H9 (cell line): ENCODE results near the gene F7. TPM values are rescaled to one million over a fixed set of nuclear protein-coding genes. Genes with fewer than 3 reads are reported as not detected.
A peak's percentile ranks its signal among the peaks of the same experiment; 100 is the strongest.

Source experiments
- DNase-seq: peaks from one replicate; pipeline ENCODE4 v3.0.0-alpha.2; 2017
- H2AFZ ChIP-seq: one replicate; pipeline ENCODE4 v1.6.1; 2013; ENCODE audit warnings: mild to moderate bottlenecking, low read length, control low read depth, moderate library complexity
- H2AK5ac ChIP-seq: 2 replicates; pipeline ENCODE4 v1.6.1; 2013; ENCODE audit warnings: low read length, control low read depth, mixed read lengths; ENCODE audit not compliant: insufficient read length
- H2BK120ac ChIP-seq: one replicate; pipeline ENCODE4 v1.6.1; 2013; ENCODE audit warnings: low read depth, mild to moderate bottlenecking, low read length, control low read depth, inconsistent platforms; ENCODE audit not compliant: poor library complexity, severe bottlenecking
- H2BK12ac ChIP-seq: 2 replicates; pipeline ENCODE4 v1.6.1; 2013; ENCODE audit warnings: low read length, control low read depth, mixed read lengths, low read depth; ENCODE audit not compliant: insufficient read length
- H2BK15ac ChIP-seq: 2 replicates; pipeline ENCODE4 v1.6.1; 2013; ENCODE audit warnings: low read depth, low read length, control low read depth
- H2BK20ac ChIP-seq: one replicate; pipeline ENCODE4 v1.6.1; 2013; ENCODE audit warnings: low read depth, mild to moderate bottlenecking, low read length, control low read depth, inconsistent platforms; ENCODE audit not compliant: poor library complexity, severe bottlenecking
- H2BK5ac ChIP-seq: 2 replicates; pipeline ENCODE4 v1.6.1; 2013; ENCODE audit warnings: low read length, control low read depth, mixed read lengths; ENCODE audit not compliant: insufficient read length
- H3K14ac ChIP-seq: 2 replicates; pipeline ENCODE4 v1.6.1; 2013; ENCODE audit warnings: low read length, control low read depth; ENCODE audit not compliant: insufficient read depth
- H3K18ac ChIP-seq: 2 replicates; pipeline ENCODE4 v1.6.1; 2013; ENCODE audit warnings: low read depth, mild to moderate bottlenecking, mixed read lengths, low read length, control low read depth; ENCODE audit not compliant: insufficient read length
- H3K23ac ChIP-seq: 2 replicates; pipeline ENCODE4 v1.6.1; 2013; ENCODE audit warnings: low read length, control low read depth, mixed read lengths, low read depth; ENCODE audit not compliant: insufficient read length
- H3K23me2 ChIP-seq: 2 replicates; pipeline ENCODE4 v1.6.1; 2013; ENCODE audit warnings: low read depth, mild to moderate bottlenecking, mixed read lengths, low read length, control low read depth; ENCODE audit not compliant: insufficient read length, poor library complexity, severe bottlenecking
- H3K27ac ChIP-seq: 2 replicates; pipeline ENCODE4 v1.5.1; 2013; ENCODE audit warnings: low read length, control low read depth, mixed read lengths, low read depth; ENCODE audit not compliant: insufficient read length
- H3K27me3 ChIP-seq: 2 replicates; pipeline ENCODE4 v1.6.1; 2013; ENCODE audit warnings: low read length, control low read depth, inconsistent platforms; ENCODE audit not compliant: insufficient read depth
- H3K4ac ChIP-seq: 2 replicates; pipeline ENCODE4 v1.6.1; 2013; ENCODE audit warnings: low read depth, mild to moderate bottlenecking, control low read depth, inconsistent platforms, low read length, moderate library complexity
- H3K4me1 ChIP-seq: 2 replicates; pipeline ENCODE4 v1.6.1; 2013; ENCODE audit warnings: low read length, control low read depth, inconsistent platforms; ENCODE audit not compliant: insufficient read depth
- H3K4me2 ChIP-seq: 2 replicates; pipeline ENCODE4 v1.6.1; 2013; ENCODE audit warnings: low read length, control low read depth, mixed read lengths; ENCODE audit not compliant: insufficient read length, insufficient read depth
- H3K56ac ChIP-seq: 2 replicates; pipeline ENCODE4 v1.6.1; 2013; ENCODE audit warnings: low read depth, mild to moderate bottlenecking, mixed read lengths, low read length, control low read depth; ENCODE audit not compliant: insufficient read length
- H3K79me1 ChIP-seq: 2 replicates; pipeline ENCODE4 v1.6.1; 2013; ENCODE audit warnings: low read depth, mild to moderate bottlenecking, moderate library complexity, low read length, control low read depth, inconsistent platforms; ENCODE audit not compliant: insufficient read depth, poor library complexity, severe bottlenecking
- H3K79me2 ChIP-seq: 2 replicates; pipeline ENCODE4 v1.6.1; 2013; ENCODE audit warnings: low read length, control low read depth, inconsistent platforms; ENCODE audit not compliant: insufficient read depth
- H3K9ac ChIP-seq: 2 replicates; pipeline ENCODE4 v1.6.1; 2013; ENCODE audit warnings: low read length, control low read depth, mixed read lengths; ENCODE audit not compliant: insufficient read length; ENCODE audit errors: extremely low read depth
- H3K9me3 ChIP-seq: one replicate; pipeline ENCODE4 v1.6.1; 2013; ENCODE audit warnings: low read depth, low read length, inconsistent platforms; ENCODE audit not compliant: control insufficient read depth
- H3T11ph ChIP-seq: one replicate; pipeline ENCODE4 v1.6.1; 2013; ENCODE audit warnings: mild to moderate bottlenecking, low read length, control low read depth, inconsistent platforms
- H4K20me1 ChIP-seq: one replicate; pipeline ENCODE4 v1.6.1; 2013; ENCODE audit not compliant: control insufficient read depth, insufficient read length, insufficient read depth
- H4K5ac ChIP-seq: 2 replicates; pipeline ENCODE4 v1.6.1; 2013; ENCODE audit warnings: low read depth, mild to moderate bottlenecking, mixed read lengths, low read length, control low read depth; ENCODE audit not compliant: insufficient read length
- H4K8ac ChIP-seq: replicated peaks from 2 replicates; pipeline ENCODE4 v1.6.1; 2013; ENCODE audit warnings: low read length, control low read depth, mixed read lengths, low read depth; ENCODE audit not compliant: insufficient read length
- H4K91ac ChIP-seq: 2 replicates; pipeline ENCODE4 v1.6.1; 2013; ENCODE audit warnings: low read depth, mild to moderate bottlenecking, moderate library complexity, mixed read lengths, low read length, control low read depth; ENCODE audit not compliant: insufficient read length
- H3K27ac Mint-ChIP-seq, 3 experiments: 2 replicates in 2 of 3; 3 replicates in 1 of 3; pipeline ENCODE4 v1.8.0; 2020 to 2021; ENCODE audit warnings: mixed read lengths in 3 of 3, mild to moderate bottlenecking in 1 of 3, moderate library complexity in 1 of 3
- H3K27me3 Mint-ChIP-seq: 2 replicates; pipeline ENCODE4 v1.8.0; 2021; ENCODE audit warnings: low read depth, mild to moderate bottlenecking, moderate library complexity, mixed read lengths
- H3K36me3 Mint-ChIP-seq, 3 experiments: 2 replicates in 2 of 3; 3 replicates in 1 of 3; pipeline ENCODE4 v1.8.0; 2020 to 2021; ENCODE audit warnings: low read depth in 3 of 3, mixed read lengths in 3 of 3; ENCODE audit not compliant: insufficient read depth in 1 of 3
- H3K4me1 Mint-ChIP-seq, 2 experiments: 2 replicates each; pipeline ENCODE4 v1.8.0; 2020; ENCODE audit warnings: mixed read lengths in 2 of 2
- H3K4me3 Mint-ChIP-seq, 2 experiments: 2 replicates in 1 of 2; 3 replicates in 1 of 2; pipeline ENCODE4 v1.8.0; 2020 to 2021; ENCODE audit warnings: mild to moderate bottlenecking in 2 of 2, mixed read lengths in 2 of 2, moderate library complexity in 1 of 2
- H3K9me3 Mint-ChIP-seq, 2 experiments: 2 replicates in 1 of 2; 3 replicates in 1 of 2; pipeline ENCODE4 v1.8.0; 2020; ENCODE audit warnings: mild to moderate bottlenecking in 2 of 2, mixed read lengths in 2 of 2, moderate library complexity in 1 of 2
- WGBS: extraction: QIAGEN DNeasy Blood & Tissue Kit; methylation state at CpG from one replicate; pipeline ENCODE4 v1.1.7; 2013; ENCODE audit warnings: missing lambda C conversion rate, low lambda C conversion rate, mixed read lengths; ENCODE audit not compliant: insufficient read length; ENCODE audit errors: extremely low coverage; 5-methylcytosine and 5-hydroxymethylcytosine counted together
- total RNA-seq: library from RNA; stranded (reverse); gene quantifications from 2 replicates; pipeline ENCODE4 v1.2.1, GENCODE V29; 2021
- TF ChIP-seq, protein P1 (sequence below): fragments of 200-600 bp; sonication (generic); conservative IDR thresholded peaks from 3 replicates; pipeline ENCODE4 v1.8.0; 2021; ENCODE audit warnings: antibody characterized with exemption, mild to moderate bottlenecking

The F7 gene
- total RNA-seq, 1 experiment from 2014 or later, result 0.81 TPM

- Histone ChIP-seq H3K27me3 (no peaks in the 10 kb centered on the region; the same call in 1 of the 2 replicates), H3K79me2 (no peaks in the 10 kb centered on the region), H3K14ac (0 out of 2 replicates have a peak overlapping the region, but pooled peaks have one; percentile 13), H3K9ac (no peak overlapping the region), H2BK15ac (no peak overlapping the region), H4K5ac (no peak overlapping the region), H4K8ac (no peak overlapping the region), H3K4me2 (peak overlapping the region; percentile 45), H2BK5ac (no peak overlapping the region), H3K4ac (no peak overlapping the region), H3K23ac (no peak overlapping the region), H3K27ac (no peak overlapping the region), H3K56ac (no peak overlapping the region), H3K4me1 (no peaks in the 10 kb centered on the region), H2AK5ac (no peak overlapping the region), H3K9me3 (no peaks in the 10 kb centered on the region), H4K91ac (no peak overlapping the region), H3K18ac (no peak overlapping the region), H2BK20ac (no peak overlapping the region), H2AFZ (no peak overlapping the region), H3K23me2 (peaks cover 12% of the 10 kb centered on the region), H2BK120ac (no peak overlapping the region), H3T11ph (no peak overlapping the region), H4K20me1 (no peaks in the 10 kb centered on the region), H2BK12ac (no peak overlapping the region), H3K79me1 (no peaks in the 10 kb centered on the region)
- DNase-seq, result no peak
- TF ChIP-seq, protein P1, sequence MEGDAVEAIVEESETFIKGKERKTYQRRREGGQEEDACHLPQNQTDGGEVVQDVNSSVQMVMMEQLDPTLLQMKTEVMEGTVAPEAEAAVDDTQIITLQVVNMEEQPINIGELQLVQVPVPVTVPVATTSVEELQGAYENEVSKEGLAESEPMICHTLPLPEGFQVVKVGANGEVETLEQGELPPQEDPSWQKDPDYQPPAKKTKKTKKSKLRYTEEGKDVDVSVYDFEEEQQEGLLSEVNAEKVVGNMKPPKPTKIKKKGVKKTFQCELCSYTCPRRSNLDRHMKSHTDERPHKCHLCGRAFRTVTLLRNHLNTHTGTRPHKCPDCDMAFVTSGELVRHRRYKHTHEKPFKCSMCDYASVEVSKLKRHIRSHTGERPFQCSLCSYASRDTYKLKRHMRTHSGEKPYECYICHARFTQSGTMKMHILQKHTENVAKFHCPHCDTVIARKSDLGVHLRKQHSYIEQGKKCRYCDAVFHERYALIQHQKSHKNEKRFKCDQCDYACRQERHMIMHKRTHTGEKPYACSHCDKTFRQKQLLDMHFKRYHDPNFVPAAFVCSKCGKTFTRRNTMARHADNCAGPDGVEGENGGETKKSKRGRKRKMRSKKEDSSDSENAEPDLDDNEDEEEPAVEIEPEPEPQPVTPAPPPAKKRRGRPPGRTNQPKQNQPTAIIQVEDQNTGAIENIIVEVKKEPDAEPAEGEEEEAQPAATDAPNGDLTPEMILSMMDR, result no peak
- peaks cover 30 to 32% of the 10 kb centered on the region in 2 experiments for H3K4me1 Mint-ChIP-seq
- no CpG with 5 or more reads among the region's 2 CpGs for WGBS
- H3K27ac Mint-ChIP-seq, result peak overlapping the region in 1 of 3 experiments; percentile 17; a peak in 2 of 7 replicates
- H3K27me3 Mint-ChIP-seq, result peaks cover 37% of the 10 kb centered on the region
- peaks cover 0 to 4% (median 0%) of the 10 kb centered on the region in 3 experiments; a peak in 3 of 7 replicates for H3K36me3 Mint-ChIP-seq
- H3K4me3 Mint-ChIP-seq, result peak overlapping the region; percentile 65 to 78
- peaks cover 0 to 4% of the 10 kb centered on the region in 2 experiments; a peak in 3 of 5 replicates for H3K9me3 Mint-ChIP-seq
These were observed 47.0 kb downstream of the F7 start for GRCh38 chr13:113152691-113152983.
